ENCODE results near the gene UST. TPM values are rescaled to one million over a fixed set of nuclear protein-coding genes. Genes with fewer than 3 reads are reported as not detected.

UST gene
- polyA plus RNA-seq, 1 donor from 2014 or later, result 7.5 TPM

DNA sequence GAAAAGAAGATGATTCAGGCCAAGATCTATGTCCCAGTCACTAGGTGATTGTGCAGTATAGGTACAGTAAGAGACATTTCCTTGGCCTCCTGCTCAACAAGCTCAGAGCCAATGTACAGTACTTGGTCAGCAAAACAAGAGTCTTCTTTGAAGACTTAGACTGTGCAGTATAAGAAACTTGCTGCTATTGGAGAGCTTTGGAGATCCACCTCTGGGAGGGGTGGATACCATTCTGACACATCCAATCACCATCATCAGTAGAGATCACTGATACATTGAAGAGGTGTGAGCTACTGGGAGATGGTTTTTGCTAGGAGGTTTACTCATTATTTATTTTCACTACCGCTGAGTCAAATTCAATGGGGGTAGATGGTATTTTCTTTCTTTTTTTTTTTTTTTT is 77.5 kb downstream of the UST start:
- H3K27ac ChIP-seq (ENCODE audit: low read length), result no peak overlapping the region
- H3K36me3 ChIP-seq (ENCODE audit: insufficient read depth, low read length), result no peaks in the 10 kb centered on the region
- H3K27me3 ChIP-seq (ENCODE audit: insufficient read depth, low read depth, low read length), result no peaks in the 10 kb centered on the region
- no peak overlapping the region for H3K4me2 ChIP-seq (ENCODE audit: low read length)
- no peaks in the 10 kb centered on the region for H3K9me2 ChIP-seq (ENCODE audit: insufficient read depth, low read length)
- no peaks in the 10 kb centered on the region for H3K9me3 ChIP-seq (ENCODE audit: low read length)
- H3F3A ChIP-seq (ENCODE audit: insufficient read depth, low read length, poor library complexity, severe bottlenecking), result no peaks in the 10 kb centered on the region
- no peak overlapping the region for H3K9ac ChIP-seq (ENCODE audit: low read length)
- no peak overlapping the region for H2AFZ ChIP-seq (ENCODE audit: low read depth, low read length)
- no peak for TF ChIP-seq MXI1 (conservative IDR thresholded peaks at IDR 0.05; ENCODE audit: poor library complexity, severe bottlenecking)
- no peak for TF ChIP-seq POLR2AphosphoS5 (IDR thresholded peaks at IDR 0.05)
- TF ChIP-seq, protein P1, sequence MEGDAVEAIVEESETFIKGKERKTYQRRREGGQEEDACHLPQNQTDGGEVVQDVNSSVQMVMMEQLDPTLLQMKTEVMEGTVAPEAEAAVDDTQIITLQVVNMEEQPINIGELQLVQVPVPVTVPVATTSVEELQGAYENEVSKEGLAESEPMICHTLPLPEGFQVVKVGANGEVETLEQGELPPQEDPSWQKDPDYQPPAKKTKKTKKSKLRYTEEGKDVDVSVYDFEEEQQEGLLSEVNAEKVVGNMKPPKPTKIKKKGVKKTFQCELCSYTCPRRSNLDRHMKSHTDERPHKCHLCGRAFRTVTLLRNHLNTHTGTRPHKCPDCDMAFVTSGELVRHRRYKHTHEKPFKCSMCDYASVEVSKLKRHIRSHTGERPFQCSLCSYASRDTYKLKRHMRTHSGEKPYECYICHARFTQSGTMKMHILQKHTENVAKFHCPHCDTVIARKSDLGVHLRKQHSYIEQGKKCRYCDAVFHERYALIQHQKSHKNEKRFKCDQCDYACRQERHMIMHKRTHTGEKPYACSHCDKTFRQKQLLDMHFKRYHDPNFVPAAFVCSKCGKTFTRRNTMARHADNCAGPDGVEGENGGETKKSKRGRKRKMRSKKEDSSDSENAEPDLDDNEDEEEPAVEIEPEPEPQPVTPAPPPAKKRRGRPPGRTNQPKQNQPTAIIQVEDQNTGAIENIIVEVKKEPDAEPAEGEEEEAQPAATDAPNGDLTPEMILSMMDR (IDR thresholded peaks at IDR 0.05; ENCODE audit: poor library complexity, severe bottlenecking), result no peak
- no peak for TF ChIP-seq TAF1 (IDR thresholded peaks at IDR 0.05; ENCODE audit: low read depth)
- TF ChIP-seq EZH2 (IDR thresholded peaks at IDR 0.05; ENCODE audit: borderline replicate concordance, insufficient read depth, low read length, poor library complexity, severe bottlenecking), result no peak
- no peak for TF ChIP-seq EP300 (conservative IDR thresholded peaks at IDR 0.05; ENCODE audit: poor library complexity, severe bottlenecking)
- TF ChIP-seq, protein P2, sequence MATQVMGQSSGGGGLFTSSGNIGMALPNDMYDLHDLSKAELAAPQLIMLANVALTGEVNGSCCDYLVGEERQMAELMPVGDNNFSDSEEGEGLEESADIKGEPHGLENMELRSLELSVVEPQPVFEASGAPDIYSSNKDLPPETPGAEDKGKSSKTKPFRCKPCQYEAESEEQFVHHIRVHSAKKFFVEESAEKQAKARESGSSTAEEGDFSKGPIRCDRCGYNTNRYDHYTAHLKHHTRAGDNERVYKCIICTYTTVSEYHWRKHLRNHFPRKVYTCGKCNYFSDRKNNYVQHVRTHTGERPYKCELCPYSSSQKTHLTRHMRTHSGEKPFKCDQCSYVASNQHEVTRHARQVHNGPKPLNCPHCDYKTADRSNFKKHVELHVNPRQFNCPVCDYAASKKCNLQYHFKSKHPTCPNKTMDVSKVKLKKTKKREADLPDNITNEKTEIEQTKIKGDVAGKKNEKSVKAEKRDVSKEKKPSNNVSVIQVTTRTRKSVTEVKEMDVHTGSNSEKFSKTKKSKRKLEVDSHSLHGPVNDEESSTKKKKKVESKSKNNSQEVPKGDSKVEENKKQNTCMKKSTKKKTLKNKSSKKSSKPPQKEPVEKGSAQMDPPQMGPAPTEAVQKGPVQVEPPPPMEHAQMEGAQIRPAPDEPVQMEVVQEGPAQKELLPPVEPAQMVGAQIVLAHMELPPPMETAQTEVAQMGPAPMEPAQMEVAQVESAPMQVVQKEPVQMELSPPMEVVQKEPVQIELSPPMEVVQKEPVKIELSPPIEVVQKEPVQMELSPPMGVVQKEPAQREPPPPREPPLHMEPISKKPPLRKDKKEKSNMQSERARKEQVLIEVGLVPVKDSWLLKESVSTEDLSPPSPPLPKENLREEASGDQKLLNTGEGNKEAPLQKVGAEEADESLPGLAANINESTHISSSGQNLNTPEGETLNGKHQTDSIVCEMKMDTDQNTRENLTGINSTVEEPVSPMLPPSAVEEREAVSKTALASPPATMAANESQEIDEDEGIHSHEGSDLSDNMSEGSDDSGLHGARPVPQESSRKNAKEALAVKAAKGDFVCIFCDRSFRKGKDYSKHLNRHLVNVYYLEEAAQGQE (IDR thresholded peaks at IDR 0.05; ENCODE audit: borderline replicate concordance), result no peak
- TF ChIP-seq RAD21 (conservative IDR thresholded peaks at IDR 0.05), result no peak
- no peak for TF ChIP-seq SMC3 (conservative IDR thresholded peaks at IDR 0.05; ENCODE audit: poor library complexity)
- H3K79me2 ChIP-seq (replicated peaks; ENCODE audit: insufficient read depth, low read length), result no peaks in the 10 kb centered on the region
- no peaks in the 10 kb centered on the region for H4K20me1 ChIP-seq (ENCODE audit: insufficient read depth)
- H3K4me3 ChIP-seq (ENCODE audit: low read length), result no peak overlapping the region

DNA sequence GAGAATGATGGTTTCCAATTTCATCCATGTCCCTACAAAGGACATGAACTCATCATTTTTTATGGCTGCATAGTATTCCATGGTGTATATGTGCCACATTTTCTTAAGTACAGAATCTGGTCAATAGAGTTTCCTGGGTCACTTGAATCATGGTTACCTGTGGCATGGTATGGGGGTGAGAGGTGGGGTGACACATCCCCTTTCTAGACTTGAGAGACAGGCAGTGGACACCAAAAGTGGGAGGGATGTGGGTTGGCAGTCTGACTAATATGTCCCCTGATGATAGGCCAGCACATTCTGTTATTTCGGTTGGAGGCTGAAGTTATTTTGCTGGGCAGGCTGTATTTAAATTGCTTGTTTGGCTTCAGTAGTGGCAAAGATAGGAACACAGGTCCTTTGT is 78.1 kb downstream of the UST start:
- Histone ChIP-seq H3F3A (ENCODE audit: insufficient read depth, low read length, poor library complexity, severe bottlenecking) (no peaks in the 10 kb centered on the region), H3K9me3 (ENCODE audit: low read length) (no peaks in the 10 kb centered on the region), H3K9ac (ENCODE audit: low read length) (no peak overlapping the region), H3K27me3 (ENCODE audit: insufficient read depth, low read depth, low read length) (no peaks in the 10 kb centered on the region), H3K36me3 (ENCODE audit: insufficient read depth, low read length) (no peaks in the 10 kb centered on the region), H2AFZ (ENCODE audit: low read depth, low read length) (no peak overlapping the region), H3K4me3 (ENCODE audit: low read length) (no peak overlapping the region), H4K20me1 (ENCODE audit: insufficient read depth) (no peaks in the 10 kb centered on the region), H3K9me2 (ENCODE audit: insufficient read depth, low read length) (no peaks in the 10 kb centered on the region), H3K27ac (ENCODE audit: low read length) (no peak overlapping the region), H3K4me2 (ENCODE audit: low read length) (no peak overlapping the region), H3K79me2 (replicated peaks; ENCODE audit: insufficient read depth, low read length) (no peaks in the 10 kb centered on the region)
- TF ChIP-seq EZH2 (IDR thresholded peaks at IDR 0.05; ENCODE audit: borderline replicate concordance, insufficient read depth, low read length, poor library complexity, severe bottlenecking), result no peak
- TF ChIP-seq, protein P2 (IDR thresholded peaks at IDR 0.05; ENCODE audit: borderline replicate concordance), result no peak
- no peak for TF ChIP-seq SMC3 (conservative IDR thresholded peaks at IDR 0.05; ENCODE audit: poor library complexity)
- no peak for TF ChIP-seq RAD21 (conservative IDR thresholded peaks at IDR 0.05)
- TF ChIP-seq, protein P1 (IDR thresholded peaks at IDR 0.05; ENCODE audit: poor library complexity, severe bottlenecking), result no peak
- TF ChIP-seq POLR2AphosphoS5 (IDR thresholded peaks at IDR 0.05), result no peak
- TF ChIP-seq EP300 (conservative IDR thresholded peaks at IDR 0.05; ENCODE audit: poor library complexity, severe bottlenecking), result no peak
- no peak for TF ChIP-seq TAF1 (IDR thresholded peaks at IDR 0.05; ENCODE audit: low read depth)
- TF ChIP-seq MXI1 (conservative IDR thresholded peaks at IDR 0.05; ENCODE audit: poor library complexity, severe bottlenecking), result no peak
